Body of pancreas (tissue), 4 donors: Measurements from ENCODE around the gene SLC38A3. TPM values are rescaled to one million over a fixed set of nuclear protein-coding genes. Genes with fewer than 3 reads are reported as not detected.

Experiments
- ATAC-seq: fragments of 150-250 bp; one replicate; pipeline ENCODE4 v1.9.1; 2016
- DNase-seq, 4 donors: peaks; one replicate each; pipeline ENCODE4 v3.0.0-alpha.2; 2019
- H3K27ac ChIP-seq, 4 donors: fragments of 200-600 bp; sonication (generic); 1 replicate in 3 of 4; 2 replicates in 1 of 4; pipeline versions ENCODE4 v1.5.1 to v1.6.1; 2016 to 2019; ENCODE audit warnings: mild to moderate bottlenecking in 1 of 4, mixed read lengths in 1 of 4, moderate library complexity in 1 of 4
- H3K27me3 ChIP-seq, 2 donors: fragments of 200-600 bp; sonication (generic); one replicate each; pipeline ENCODE4 v1.6.0; 2016; ENCODE audit warnings: mild to moderate bottlenecking in 1 of 2
- H3K36me3 ChIP-seq, 2 donors: fragments of 200-600 bp; sonication (generic); replicated peaks in 1 of 2; 2 replicates each; pipeline ENCODE4 v1.5.1; 2016; ENCODE audit warnings: low read depth in 2 of 2; ENCODE audit not compliant: insufficient read depth in 1 of 2
- H3K4me1 ChIP-seq: fragments of 200-600 bp; sonication (generic); one replicate; pipeline ENCODE4 v1.6.0; 2016
- H3K4me3 ChIP-seq, 2 donors: fragments of 200-600 bp; sonication (generic); 1 replicate in 1 of 2; 2 replicates in 1 of 2; pipeline ENCODE4 v1.5.1; 2016 to 2019
- H3K9me3 ChIP-seq, 3 donors: fragments of 200-600 bp; sonication (generic); 1 replicate in 2 of 3; 2 replicates in 1 of 3; pipeline ENCODE4 v1.5.1; 2016
- CTCF ChIP-seq, 7 experiments: fragments of 450-650 bp in 4 of 7; fragments of 200-600 bp in 3 of 7; sonication (generic) in 3 of 7; IDR thresholded peaks; one replicate each; pipeline ENCODE4 v1.5.1; 2016 to 2019; ENCODE audit warnings: antibody characterized with exemption in 7 of 7
- POLR2A ChIP-seq, 3 donors: fragments of 450-650 bp; IDR thresholded peaks; one replicate each; pipeline ENCODE4 v1.6.1; 2016; ENCODE audit warnings: antibody characterized with exemption in 3 of 3, mild to moderate bottlenecking in 2 of 3
- WGBS, 2 donors: methylation state at CpG; one replicate each; pipeline ENCODE4 v1.1.5; 2017; 5-methylcytosine and 5-hydroxymethylcytosine counted together
- intact Hi-C: fragments of 100-400 bp; cut with DNase I; formaldehyde crosslinking; loops from one replicate; pipeline ENCODE4 v1.15.1; 2023
- total RNA-seq, 2 donors: library from RNA; depleted of rRNA; stranded (reverse); fragments of >200 nt; gene quantifications; one replicate each; pipeline ENCODE4 v1.1.0, GENCODE V29; 2016

The SLC38A3 gene
- total RNA-seq, 2 donors from 2014 or later: 4.6 to 48.0 TPM

DNA sequence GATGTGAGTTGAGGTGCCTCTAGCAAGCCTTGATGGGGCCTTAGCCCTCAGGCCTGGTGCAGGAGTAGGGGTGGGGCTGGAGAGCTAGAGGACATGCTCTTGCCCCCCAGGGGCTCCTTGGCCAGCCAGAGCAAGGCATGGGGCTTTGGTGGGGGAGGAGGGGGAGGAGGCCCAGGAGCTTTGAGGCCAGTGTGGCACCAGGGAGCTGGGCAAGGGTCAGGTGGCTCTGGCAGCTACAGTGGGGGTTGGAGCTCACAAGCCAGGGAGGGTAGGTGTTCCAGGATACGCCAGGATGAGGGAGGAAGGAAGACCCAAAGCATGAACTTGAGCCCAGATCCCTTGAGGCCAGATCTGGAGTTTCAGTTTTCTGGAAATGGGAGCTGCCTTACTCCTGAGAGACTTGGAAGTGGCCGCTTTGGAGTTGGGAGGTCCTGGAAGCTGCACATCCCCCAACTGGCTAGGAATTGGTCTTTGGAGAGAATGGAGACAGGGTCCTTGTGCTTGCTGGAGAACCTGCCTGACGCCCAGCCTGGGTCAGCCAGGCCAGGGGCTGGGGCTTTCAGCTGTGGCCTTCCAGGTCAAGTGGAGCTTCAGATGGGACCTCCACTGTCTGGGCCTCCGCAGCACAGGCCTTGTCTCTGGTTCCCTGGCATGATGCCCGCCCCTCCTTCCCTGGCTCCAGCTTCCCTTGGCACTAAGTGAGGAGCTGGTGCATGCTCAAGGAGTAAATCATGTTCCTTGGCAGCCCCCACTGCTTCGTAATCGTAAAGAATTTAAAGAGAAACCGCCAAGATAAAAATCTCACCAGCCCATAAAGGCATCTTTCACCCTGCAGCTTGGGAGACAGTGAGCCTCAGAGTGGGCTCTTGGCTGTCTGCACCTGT is 41.3 kb upstream of the SLC38A3 start:
- H3K4me1 ChIP-seq: peaks cover 4% of the 10 kb centered on the region
- intact Hi-C loops: no loop called here
- peak; percentile 48 to 69 (median 58) for DNase-seq
- peak overlapping the region in 2 of 4 donors; percentile 8 to 37 for H3K27ac ChIP-seq
- no peak overlapping the region for H3K4me3 ChIP-seq
- no peaks in the 10 kb centered on the region for H3K27me3 ChIP-seq
- no peaks in the 10 kb centered on the region for H3K36me3 ChIP-seq
- no peaks in the 10 kb centered on the region for H3K9me3 ChIP-seq
- no peak for TF ChIP-seq POLR2A (IDR thresholded peaks at IDR 0.05)
- no peak for TF ChIP-seq CTCF (IDR thresholded peaks at IDR 0.05)
- 60 to 62% methylated on average over 6 to 8 of the region's 8 CpGs for WGBS, 2 donors
- no peak for ATAC-seq

GRCh38 chr3:50164481-50164880 is 40.6 kb upstream of the SLC38A3 start:
- intact Hi-C loops: no loop called here
- H3K4me3 ChIP-seq: no peak overlapping the region

GRCh38 chr3:50164984-50165909 is 39.8 kb upstream of the SLC38A3 start:
- DNase-seq: no peak
- Histone ChIP-seq H3K4me3 (no peak overlapping the region), H3K27me3 (no peaks in the 10 kb centered on the region), H3K36me3 (no peaks in the 10 kb centered on the region), H3K4me1 (peaks cover 4% of the 10 kb centered on the region), H3K9me3 (no peaks in the 10 kb centered on the region), H3K27ac (peak overlapping the region in 1 of 4 donors; percentile 19)
- TF ChIP-seq POLR2A (IDR thresholded peaks at IDR 0.05) (no peak), CTCF (IDR thresholded peaks at IDR 0.05) (no peak)
- ATAC-seq: no peak
- 63 to 71% methylated on average over 4 to 7 of the region's 7 CpGs for WGBS, 2 donors
- intact Hi-C loops: no loop called here

More at GRCh38 chr3:50164481-50164880, 40.6 kb upstream of the SLC38A3 start:
- H3K4me1 ChIP-seq: peaks cover 4% of the 10 kb centered on the region
- ATAC-seq (no peak), DNase-seq (no peak)
- 60 to 67% methylated on average over 1 of the region's 1 CpG for WGBS, 2 donors
- no peaks in the 10 kb centered on the region for H3K27me3 ChIP-seq
- TF ChIP-seq CTCF (IDR thresholded peaks at IDR 0.05) (no peak), POLR2A (IDR thresholded peaks at IDR 0.05) (no peak)
- H3K36me3 ChIP-seq: no peaks in the 10 kb centered on the region
- no peaks in the 10 kb centered on the region for H3K9me3 ChIP-seq
- no peak overlapping the region for H3K27ac ChIP-seq

DNA sequence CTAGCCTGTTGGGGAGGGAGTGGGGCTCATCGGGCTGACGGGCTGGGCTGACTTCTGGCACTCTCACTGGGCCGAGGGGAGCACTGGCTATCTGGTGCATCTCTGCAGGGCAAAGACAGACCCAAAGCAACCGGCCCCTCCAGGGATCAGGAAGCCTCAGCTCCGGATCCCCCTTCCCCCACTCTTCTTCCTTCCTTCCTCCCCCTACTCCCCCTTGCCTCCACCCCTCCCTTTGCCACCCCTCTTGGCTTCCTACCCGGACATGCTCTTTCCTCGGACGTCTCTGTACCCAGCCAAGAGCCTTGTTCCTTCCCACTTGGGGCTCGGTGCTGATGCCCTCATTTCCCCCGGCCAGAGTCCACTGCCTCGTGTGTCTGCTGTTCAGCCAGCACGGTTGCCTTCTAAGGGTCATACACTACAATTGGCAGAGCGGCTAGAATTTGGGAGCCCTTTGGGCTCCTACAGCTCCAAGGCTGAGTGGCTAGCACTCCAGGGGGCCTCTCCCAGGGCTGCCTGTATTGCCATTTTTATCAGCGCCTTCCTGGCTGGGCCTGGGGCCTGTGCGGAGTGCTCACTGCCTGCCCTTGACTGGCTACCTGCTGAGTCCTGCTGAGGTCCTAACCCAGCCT is 39.0 kb upstream of the SLC38A3 start:
- H3K27ac ChIP-seq: peak overlapping the region in 2 of 4 donors; percentile 19 to 44
- H3K4me1 ChIP-seq: peaks cover 8% of the 10 kb centered on the region
- no peak for ATAC-seq
- no peaks in the 10 kb centered on the region for H3K27me3 ChIP-seq
- no peak for DNase-seq
- 73 to 75% methylated on average over 7 to 15 of the region's 15 CpGs for WGBS, 2 donors
- H3K4me3 ChIP-seq: no peak overlapping the region
- intact Hi-C loops: no loop called here
- TF ChIP-seq CTCF (IDR thresholded peaks at IDR 0.05) (no peak), POLR2A (IDR thresholded peaks at IDR 0.05) (no peak)
- H3K36me3 ChIP-seq: no peaks in the 10 kb centered on the region
- H3K9me3 ChIP-seq: no peaks in the 10 kb centered on the region
